Measurements from ENCODE around the gene SPOCD1.

The SPOCD1 gene

DNA sequence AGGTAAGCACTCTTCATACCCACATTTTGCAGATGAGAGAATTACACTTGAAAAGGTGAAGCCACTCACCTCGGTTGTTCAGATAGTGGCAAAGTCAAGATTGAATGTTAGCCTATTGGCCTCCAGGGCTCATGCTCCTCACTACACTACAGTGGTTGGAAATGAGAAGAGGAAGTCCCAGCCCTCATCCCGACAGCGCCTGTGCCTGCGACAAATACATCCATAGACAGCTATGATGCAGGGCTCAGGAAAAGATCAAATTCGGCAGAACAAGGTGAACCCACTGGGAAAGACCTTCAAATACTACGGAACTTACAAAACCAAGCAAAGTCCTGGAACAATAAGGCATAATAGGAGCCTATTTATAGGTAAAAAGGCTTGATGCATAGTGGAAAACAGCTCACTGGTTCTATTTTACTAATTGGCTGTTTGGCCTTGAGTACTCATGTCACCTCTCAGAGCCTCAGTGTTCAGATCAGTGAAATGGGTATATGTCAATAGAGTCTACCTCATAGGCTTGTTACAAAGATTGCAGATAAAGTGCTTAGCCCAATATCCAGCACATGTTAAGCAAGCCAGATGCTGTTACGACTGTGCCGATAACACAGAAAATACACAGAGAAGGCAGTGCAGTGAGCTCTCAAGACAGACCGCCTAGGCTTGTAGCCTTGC, 3.5 kb downstream of the SPOCD1 start:
- DNase-seq (ENCODE audit: low read depth in 2 of 2), result no peak
- TF ChIP-seq, protein P1, sequence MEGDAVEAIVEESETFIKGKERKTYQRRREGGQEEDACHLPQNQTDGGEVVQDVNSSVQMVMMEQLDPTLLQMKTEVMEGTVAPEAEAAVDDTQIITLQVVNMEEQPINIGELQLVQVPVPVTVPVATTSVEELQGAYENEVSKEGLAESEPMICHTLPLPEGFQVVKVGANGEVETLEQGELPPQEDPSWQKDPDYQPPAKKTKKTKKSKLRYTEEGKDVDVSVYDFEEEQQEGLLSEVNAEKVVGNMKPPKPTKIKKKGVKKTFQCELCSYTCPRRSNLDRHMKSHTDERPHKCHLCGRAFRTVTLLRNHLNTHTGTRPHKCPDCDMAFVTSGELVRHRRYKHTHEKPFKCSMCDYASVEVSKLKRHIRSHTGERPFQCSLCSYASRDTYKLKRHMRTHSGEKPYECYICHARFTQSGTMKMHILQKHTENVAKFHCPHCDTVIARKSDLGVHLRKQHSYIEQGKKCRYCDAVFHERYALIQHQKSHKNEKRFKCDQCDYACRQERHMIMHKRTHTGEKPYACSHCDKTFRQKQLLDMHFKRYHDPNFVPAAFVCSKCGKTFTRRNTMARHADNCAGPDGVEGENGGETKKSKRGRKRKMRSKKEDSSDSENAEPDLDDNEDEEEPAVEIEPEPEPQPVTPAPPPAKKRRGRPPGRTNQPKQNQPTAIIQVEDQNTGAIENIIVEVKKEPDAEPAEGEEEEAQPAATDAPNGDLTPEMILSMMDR (IDR thresholded peaks at IDR 0.05; ENCODE audit: low read depth, low read length), result no peak

DNA sequence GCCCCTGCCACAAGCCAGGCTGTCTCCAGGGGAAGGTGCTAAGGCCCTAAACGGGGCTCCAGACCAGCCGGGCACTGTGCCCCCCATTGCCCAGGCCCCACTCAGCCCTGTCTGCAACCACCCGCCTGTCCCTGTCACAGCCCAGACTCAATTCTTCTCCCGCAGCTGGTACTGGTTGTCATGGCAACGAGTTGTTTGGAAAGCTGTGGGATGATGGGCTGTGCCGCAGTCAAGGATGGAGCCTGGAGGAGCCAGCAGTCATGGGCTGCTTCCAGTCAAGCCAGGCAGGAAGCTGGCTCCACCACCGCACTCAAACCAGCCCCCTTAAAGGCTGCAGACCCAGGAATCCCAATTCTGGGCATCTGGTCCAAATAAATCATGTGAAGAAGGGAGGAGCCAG, 4.2 kb downstream of the SPOCD1 start:
- peak; percentile 43 to 72 for DNase-seq (ENCODE audit: low read depth in 2 of 2)
- TF ChIP-seq, protein P1 (IDR thresholded peaks at IDR 0.05; ENCODE audit: low read depth, low read length), result no peak
- H3K4me3 ChIP-seq (replicated peaks in 1 of 2; ENCODE audit: low read depth in 2 of 2, low read length in 2 of 2), result no peak overlapping the region

More for the DNA sequence above, 3.5 kb downstream of the SPOCD1 start:
- H3K4me3 ChIP-seq (replicated peaks in 1 of 2; ENCODE audit: low read depth in 2 of 2, low read length in 2 of 2), result no peak overlapping the region

DNA sequence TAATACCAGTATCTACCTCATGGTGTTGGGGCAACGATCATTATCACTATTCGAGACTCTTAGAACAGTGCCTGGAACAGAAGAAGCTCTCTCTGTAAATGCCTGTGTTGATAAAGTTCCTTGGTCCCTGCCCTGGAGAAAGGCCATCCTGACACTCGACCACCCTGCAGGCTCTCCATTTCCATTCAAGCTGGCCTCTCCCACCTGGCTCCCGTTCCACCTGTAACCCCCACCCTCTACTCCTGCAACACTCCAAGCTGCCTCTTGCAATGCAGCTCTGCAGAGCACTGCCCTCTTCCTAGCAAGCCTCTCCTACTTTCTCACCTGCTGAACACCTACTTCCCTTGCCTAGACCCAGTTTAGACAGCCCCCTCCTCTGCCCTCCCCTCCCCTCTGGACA, 6.1 kb downstream of the SPOCD1 start:
- DNase-seq (ENCODE audit: low read depth in 2 of 2), result no peak
- TF ChIP-seq, protein P1 (IDR thresholded peaks at IDR 0.05; ENCODE audit: low read depth, low read length), result no peak
- no peak overlapping the region for H3K4me3 ChIP-seq (replicated peaks in 1 of 2; ENCODE audit: low read depth in 2 of 2, low read length in 2 of 2)

DNA sequence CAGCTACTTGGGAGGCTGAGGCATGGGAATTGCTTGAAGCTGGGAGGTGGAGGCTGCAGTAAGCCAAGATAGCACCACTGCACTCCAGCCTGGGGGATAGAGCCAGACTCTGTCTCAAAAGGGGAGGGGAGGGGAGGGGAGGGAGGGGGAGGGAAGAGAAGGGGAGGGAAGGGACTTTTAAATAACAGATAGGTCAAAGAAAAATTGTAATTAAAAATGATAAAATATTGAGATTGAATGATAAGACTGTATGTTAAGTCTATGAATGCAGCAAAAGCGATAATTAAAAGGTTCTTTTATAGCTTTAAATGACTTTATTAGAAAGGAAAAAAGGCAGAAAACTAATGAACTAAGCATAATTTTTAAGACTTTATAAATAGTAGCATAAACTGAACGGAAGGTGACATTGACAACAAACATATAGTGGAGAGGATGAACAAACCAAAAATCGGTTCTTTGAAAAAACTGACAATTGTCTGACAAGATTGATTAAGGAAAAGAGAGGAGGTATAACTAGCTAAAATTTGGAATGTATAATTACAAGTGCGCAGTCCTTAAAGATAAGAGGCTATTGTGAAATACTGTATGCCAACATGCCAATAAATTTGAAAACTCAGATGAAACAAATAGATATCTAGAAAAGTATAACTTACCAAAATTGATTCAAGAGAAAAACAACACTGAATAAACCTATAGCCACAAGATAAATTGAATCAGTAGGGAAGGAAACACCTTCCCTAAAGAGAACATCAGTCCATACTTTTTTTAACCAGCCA, 8.4 kb downstream of the SPOCD1 start:
- TF ChIP-seq, protein P1 (IDR thresholded peaks at IDR 0.05; ENCODE audit: low read depth, low read length), result no peak
- no peak overlapping the region for H3K4me3 ChIP-seq (replicated peaks in 1 of 2; ENCODE audit: low read depth in 2 of 2, low read length in 2 of 2)
- DNase-seq (ENCODE audit: low read depth in 2 of 2), result no peak

DNA sequence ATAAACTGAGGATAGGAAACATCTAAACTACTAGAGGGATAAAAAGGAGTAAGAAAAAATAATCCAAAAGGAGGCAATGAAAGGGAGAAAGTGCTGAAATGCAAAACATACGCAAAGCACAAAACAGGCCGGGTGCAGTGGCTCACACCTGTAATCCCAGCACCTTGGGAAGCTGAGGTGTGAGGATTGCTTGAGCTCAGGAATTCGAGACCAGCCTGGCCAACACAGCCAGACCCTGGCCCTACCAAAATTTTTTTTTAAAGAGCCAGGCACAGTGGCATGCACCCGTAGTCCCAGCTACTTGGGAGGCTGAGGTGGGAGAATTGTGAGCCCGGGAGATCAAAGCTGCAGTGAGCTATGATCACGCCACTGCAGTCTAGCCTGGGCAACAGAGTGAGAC, 10.5 kb downstream of the SPOCD1 start:
- TF ChIP-seq, protein P1 (IDR thresholded peaks at IDR 0.05; ENCODE audit: low read depth, low read length), result no peak
- no peak for DNase-seq (ENCODE audit: low read depth in 2 of 2)
- no peak overlapping the region for H3K4me3 ChIP-seq (replicated peaks in 1 of 2; ENCODE audit: low read depth in 2 of 2, low read length in 2 of 2)

DNA sequence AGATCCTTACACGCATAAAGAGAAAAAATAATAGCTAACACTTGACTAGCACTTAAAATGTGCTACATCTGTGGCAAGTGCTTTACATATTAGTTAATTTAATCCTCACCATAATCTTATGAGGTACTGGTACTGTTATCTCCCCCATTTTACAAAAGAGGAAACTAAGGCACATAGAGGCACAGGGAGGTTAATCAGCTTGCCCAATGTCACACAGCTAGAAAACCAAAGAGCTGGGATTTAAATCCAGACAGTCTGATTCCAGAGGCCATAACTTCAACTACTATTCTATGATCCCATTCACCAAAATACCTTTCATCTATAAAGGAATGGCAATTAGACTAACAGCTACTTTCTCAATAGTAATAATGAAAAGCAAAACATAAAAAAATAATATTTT, 11.7 kb downstream of the SPOCD1 start:
- H3K4me3 ChIP-seq (replicated peaks in 1 of 2; ENCODE audit: low read depth in 2 of 2, low read length in 2 of 2), result no peak overlapping the region
- TF ChIP-seq, protein P1 (IDR thresholded peaks at IDR 0.05; ENCODE audit: low read depth, low read length), result no peak
- DNase-seq (ENCODE audit: low read depth in 2 of 2), result no peak

Measured in cardiac fibroblast (primary cell).